Cardiac muscle cell (in vitro differentiated cells and primary cell): ENCODE measurements around the gene ID4. TPM values are rescaled to one million over a fixed set of nuclear protein-coding genes. Genes with fewer than 3 reads are reported as not detected.
A peak's percentile ranks its signal among the peaks of the same experiment; 100 is the strongest.

ENCODE experiments used
- DNase-seq, 2 donors: peaks; one replicate each; pipeline versions ENCODE4 v3.0.0 to v3.0.0-alpha.2; 2010 to 2017; ENCODE audit warnings: low read depth in 1 of 2, low spot score in 1 of 2
- H3K27ac ChIP-seq: fragments of 200-600 bp; sonication (generic); 2 replicates; pipeline ENCODE4 v1.5.1; 2016
- H3K27me3 ChIP-seq: fragments of 200-600 bp; sonication (generic); 2 replicates; pipeline ENCODE4 v1.6.0; 2016; ENCODE audit warnings: control low read depth
- H3K36me3 ChIP-seq: fragments of 200-600 bp; sonication (generic); 2 replicates; pipeline ENCODE4 v1.5.1; 2016; ENCODE audit warnings: control low read depth
- H3K4me1 ChIP-seq: fragments of 200-600 bp; sonication (generic); 2 replicates; pipeline ENCODE4 v1.8.1; 2017; ENCODE audit warnings: low read depth, mild to moderate bottlenecking, mixed run types
- H3K4me3 ChIP-seq: fragments of 200-600 bp; sonication (generic); 2 replicates; pipeline ENCODE4 v1.5.1; 2016; ENCODE audit warnings: mild to moderate bottlenecking
- H3K9me3 ChIP-seq: fragments of 200-600 bp; sonication (generic); 2 replicates; pipeline ENCODE4 v1.5.1; 2017; ENCODE audit warnings: low read depth, mild to moderate bottlenecking, control low read depth
- CTCF ChIP-seq: IDR thresholded peaks from 2 replicates; pipeline ENCODE4 v1.5.1; 2012; ENCODE audit warnings: low read depth, mild to moderate bottlenecking, low read length
- polyA plus RNA-seq: library from polyadenylated mRNA; unstranded; fragments of >200 nt; fragmentation: Nextera tagmentation; extraction: Ambion mirVana; gene quantifications from 2 replicates; pipeline ENCODE4 v1.2.1, GENCODE V29; 2016
- total RNA-seq: library from RNA; depleted of rRNA; stranded (reverse); fragments of >200 nt; gene quantifications from 2 replicates; pipeline ENCODE4 v1.2.3, GENCODE V29; 2016

ID4 gene
- total and polyA plus RNA-seq, 2 experiments from 2014 or later, result 196 to 349 TPM

- H3K27ac ChIP-seq, result no peak overlapping the region
- H3K36me3 ChIP-seq, result no peaks in the 10 kb centered on the region
- H3K4me1 ChIP-seq, result no peaks in the 10 kb centered on the region
- no peaks in the 10 kb centered on the region for H3K27me3 ChIP-seq
- no peak for TF ChIP-seq CTCF
- H3K9me3 ChIP-seq, result no peaks in the 10 kb centered on the region
- DNase-seq, result no peak
- no peak overlapping the region for H3K4me3 ChIP-seq
Measured at GRCh38 chr6:19796452-19796851, 40.7 kb upstream of the ID4 start.

GRCh38 chr6:19798362-19798761, 38.8 kb upstream of the ID4 start:
- Histone ChIP-seq H3K27ac (no peak overlapping the region), H3K4me1 (peaks cover 6% of the 10 kb centered on the region), H3K9me3 (no peaks in the 10 kb centered on the region), H3K4me3 (no peak overlapping the region), H3K27me3 (no peaks in the 10 kb centered on the region), H3K36me3 (no peaks in the 10 kb centered on the region)
- TF ChIP-seq CTCF, result no peak
- DNase-seq, result no peak

DNA sequence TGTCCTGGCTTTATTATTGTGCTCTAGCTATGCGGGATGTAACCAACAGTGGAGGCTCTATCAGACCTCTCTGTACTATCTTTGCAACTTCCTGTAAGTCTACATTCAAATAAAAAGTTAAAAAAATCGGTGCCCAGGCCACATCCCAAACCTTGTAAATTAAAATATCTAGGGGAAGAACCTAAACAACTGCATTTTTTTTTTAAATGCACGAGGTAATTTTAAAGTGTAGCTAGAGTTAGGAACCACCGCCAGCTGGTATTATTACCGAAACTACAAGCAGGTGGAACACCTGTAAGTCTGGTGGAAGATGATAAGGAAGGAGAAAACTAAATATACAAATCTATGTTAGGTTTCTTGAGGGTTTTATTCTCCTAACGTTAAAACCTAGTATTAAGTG, 34.5 kb upstream of the ID4 start:
- Histone ChIP-seq H3K27ac (peak overlapping the region; percentile 99), H3K27me3 (no peaks in the 10 kb centered on the region), H3K4me3 (no peak overlapping the region), H3K4me1 (peaks cover 16% of the 10 kb centered on the region), H3K9me3 (no peaks in the 10 kb centered on the region), H3K36me3 (no peaks in the 10 kb centered on the region)
- DNase-seq, result no peak
- TF ChIP-seq CTCF, result no peak

GRCh38 chr6:19803331-19804204, 33.6 kb upstream of the ID4 start:
- peak overlapping the region; percentile 99 for H3K27ac ChIP-seq
- H3K36me3 ChIP-seq, result no peaks in the 10 kb centered on the region
- TF ChIP-seq CTCF, result no peak
- peak in 1 of 2 donors; percentile 50 for DNase-seq
- no peaks in the 10 kb centered on the region for H3K27me3 ChIP-seq
- H3K4me3 ChIP-seq, result peak overlapping the region; percentile 60
- peaks cover 16% of the 10 kb centered on the region for H3K4me1 ChIP-seq
- H3K9me3 ChIP-seq, result no peaks in the 10 kb centered on the region

DNA sequence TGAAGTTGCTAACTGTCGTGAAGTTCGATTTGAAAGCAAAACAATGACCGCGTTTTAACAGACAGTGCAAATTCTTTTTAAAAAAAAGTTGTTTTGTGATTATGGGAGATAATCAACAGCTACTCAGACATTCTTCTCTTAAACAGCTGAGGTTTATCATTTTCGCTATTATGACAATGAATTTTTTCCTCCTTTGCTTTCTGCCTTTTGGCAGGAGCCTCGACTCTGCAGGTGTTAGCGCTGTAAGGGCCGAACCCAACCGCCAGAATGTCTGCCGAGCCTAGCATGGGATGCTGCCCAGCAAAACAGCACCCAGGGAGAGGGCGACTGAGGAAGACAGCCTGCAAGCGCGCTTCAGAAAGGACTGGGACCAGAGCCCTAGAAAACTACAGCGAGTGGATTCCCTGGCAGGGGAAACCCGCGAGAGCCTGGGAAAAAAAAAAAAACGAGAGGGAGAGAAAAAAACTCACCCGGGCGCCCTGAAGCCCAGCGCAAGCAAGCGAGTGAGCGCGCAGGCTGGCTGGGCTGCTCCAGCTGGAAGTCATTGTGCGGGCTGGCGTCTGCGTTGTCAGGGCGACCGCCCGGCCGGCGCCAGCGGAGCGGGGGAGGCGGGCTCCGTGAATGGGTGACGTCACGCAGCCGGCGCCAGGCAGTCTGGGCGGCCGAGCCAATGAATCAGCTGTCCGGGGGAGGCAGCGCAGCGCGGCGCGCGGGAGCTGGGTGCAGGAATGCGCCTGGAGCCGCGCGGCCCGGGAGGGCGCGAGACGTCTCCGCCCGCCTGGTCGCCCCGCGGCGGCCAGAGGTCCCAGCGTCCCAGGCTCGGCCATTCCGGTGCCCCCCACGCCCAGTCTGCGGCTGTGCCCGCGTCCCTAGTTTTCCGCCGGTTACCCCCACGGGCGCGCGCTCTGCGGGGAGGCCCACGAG, 32.7 kb upstream of the ID4 start:
- H3K27ac ChIP-seq, result peak overlapping the region; percentile 99

More for the DNA sequence above, 32.7 kb upstream of the ID4 start:
- H3K27me3 ChIP-seq, result no peaks in the 10 kb centered on the region
- DNase-seq, result peak; percentile 98 to 99
- H3K9me3 ChIP-seq, result no peaks in the 10 kb centered on the region
- no peak for TF ChIP-seq CTCF
- no peaks in the 10 kb centered on the region for H3K36me3 ChIP-seq
- H3K4me3 ChIP-seq, result peak overlapping the region; percentile 60
- peaks cover 16% of the 10 kb centered on the region for H3K4me1 ChIP-seq
